GM18907 (cell line): Measurements from ENCODE around the gene THBD.
A peak's percentile ranks its signal among the peaks of the same experiment; 100 is the strongest.

Source experiments
- ATAC-seq: cut with Tn5 transposase; IDR thresholded peaks from one replicate; pipeline ENCODE4 v1.9.1; 2021; ENCODE audit warnings: mild to moderate bottlenecking, moderate library complexity; ENCODE audit not compliant: unreplicated experiment

Gene THBD

GRCh38 chr20:23049201-23050075, at the start of gene THBD:
THBD (minus strand) TSS chr20:23049672; CDS start chr20:23049504, 168 bp downstream.
- ATAC-seq = no peak

- no peak for ATAC-seq
Observed at GRCh38 chr20:23097636-23098580, 48.4 kb upstream of the THBD start.

- ATAC-seq = no peak
Observed at GRCh38 chr20:23096986-23097520, 47.6 kb upstream of the THBD start.

GRCh38 chr20:23096097-23096496, 46.6 kb upstream of the THBD start:
- no peak for ATAC-seq

GRCh38 chr20:23095499-23095898, 46.0 kb upstream of the THBD start:
- no peak for ATAC-seq

- ATAC-seq = no peak
Observed at GRCh38 chr20:23094927-23095326, 45.5 kb upstream of the THBD start.

GRCh38 chr20:23094213-23094896, 44.9 kb upstream of the THBD start:
- no peak for ATAC-seq

- no peak for ATAC-seq
Observed at GRCh38 chr20:23093613-23094012, 44.1 kb upstream of the THBD start.

- no peak for ATAC-seq
Observed at GRCh38 chr20:23092861-23093495, 43.5 kb upstream of the THBD start.

GRCh38 chr20:23092384-23092756, 42.9 kb upstream of the THBD start:
- no peak for ATAC-seq

GRCh38 chr20:23091721-23092383, 42.4 kb upstream of the THBD start:
- no peak for ATAC-seq

- no peak for ATAC-seq
Observed at GRCh38 chr20:23090878-23091277, 41.4 kb upstream of the THBD start.

- ATAC-seq = no peak
Observed at GRCh38 chr20:23090147-23090546, 40.7 kb upstream of the THBD start.

- ATAC-seq = no peak
Observed at GRCh38 chr20:23088866-23089265, 39.4 kb upstream of the THBD start.

- ATAC-seq = no peak
Observed at GRCh38 chr20:23087587-23088251, 38.2 kb upstream of the THBD start.

GRCh38 chr20:23086931-23087411, 37.5 kb upstream of the THBD start:
- ATAC-seq = no peak

- ATAC-seq = peak; percentile 61
Observed at GRCh38 chr20:23086056-23086566, 36.6 kb upstream of the THBD start, which contains the start of gene CD93. CD93 (minus strand) TSS chr20:23086324; CDS start chr20:23086192, 132 bp downstream.

GRCh38 chr20:23085436-23086055, 36.1 kb upstream of the THBD start:
- no peak for ATAC-seq
